ENCODE results near the gene DSC3.

GRCh38 chr18:30999186-30999585 lies 43.4 kb downstream of the DSC3 start:
- no peak for TF ChIP-seq PAX5 (IDR thresholded peaks at IDR 0.05; ENCODE audit: insufficient read depth, low read length, severe bottlenecking)
- no peak for TF ChIP-seq POLR2AphosphoS5 (IDR thresholded peaks at IDR 0.05; ENCODE audit: low read depth, low read length)

Measured in GM12891 (cell line).